AG08395 (cell line): ENCODE data around the gene NUTM2D.
"Not testable (repeated sequence)": the region's sequence is repeated elsewhere in the genome, so short reads cannot be mapped to it uniquely, and the experiment has no call there.

ENCODE experiments used
- DNase-seq: peaks from one replicate; pipeline ENCODE4 v3.0.0; 2012; ENCODE audit warnings: mixed read lengths, low spot score

NUTM2D gene

GRCh38 chr10:87357444-87357843, at the start of gene NUTM2D:
NUTM2D (plus strand) TSS chr10:87357744; CDS start chr10:87358266, 522 bp downstream.
- not testable (repeated sequence) for DNase-seq

GRCh38 chr10:87308702-87309101, 48.8 kb upstream of the NUTM2D start:
- DNase-seq: not testable (repeated sequence)

GRCh38 chr10:87309657-87310056, 47.9 kb upstream of the NUTM2D start:
- not testable (repeated sequence) for DNase-seq

GRCh38 chr10:87311521-87311920, 46.0 kb upstream of the NUTM2D start:
- DNase-seq: not testable (repeated sequence)

GRCh38 chr10:87313649-87314359, 43.7 kb upstream of the NUTM2D start:
- not testable (repeated sequence) for DNase-seq

GRCh38 chr10:87314360-87314973, 43.1 kb upstream of the NUTM2D start:
- DNase-seq: not testable (repeated sequence)

GRCh38 chr10:87321505-87321904, 36.0 kb upstream of the NUTM2D start:
- not testable (repeated sequence) for DNase-seq

GRCh38 chr10:87324559-87324958, 33.0 kb upstream of the NUTM2D start:
- DNase-seq: not testable (repeated sequence)

GRCh38 chr10:87327958-87328357, 29.6 kb upstream of the NUTM2D start:
- DNase-seq: not testable (repeated sequence)

GRCh38 chr10:87329131-87329530, 28.4 kb upstream of the NUTM2D start:
- not testable (repeated sequence) for DNase-seq

GRCh38 chr10:87332687-87333086, 24.9 kb upstream of the NUTM2D start:
- not testable (repeated sequence) for DNase-seq

- DNase-seq: not testable (repeated sequence)
Observed at GRCh38 chr10:87340411-87340810, 17.1 kb upstream of the NUTM2D start.

GRCh38 chr10:87341546-87342142, 15.9 kb upstream of the NUTM2D start:
- DNase-seq: not testable (repeated sequence)

GRCh38 chr10:87342249-87342710, 15.3 kb upstream of the NUTM2D start:
- peak; percentile 62 for DNase-seq

- not testable (repeated sequence) for DNase-seq
Observed at GRCh38 chr10:87342711-87343258, 14.8 kb upstream of the NUTM2D start.

- DNase-seq: not testable (repeated sequence)
Observed at GRCh38 chr10:87345743-87346142, 11.8 kb upstream of the NUTM2D start.

- not testable (repeated sequence) for DNase-seq
Observed at GRCh38 chr10:87350161-87350560, 7.4 kb upstream of the NUTM2D start.

- DNase-seq: not testable (repeated sequence)
Observed at GRCh38 chr10:87352825-87353224, 4.7 kb upstream of the NUTM2D start.

GRCh38 chr10:87355110-87355509, 2.4 kb upstream of the NUTM2D start:
- not testable (repeated sequence) for DNase-seq

GRCh38 chr10:87358159-87358558, 615 bp downstream of the NUTM2D start:
- DNase-seq: not testable (repeated sequence)

GRCh38 chr10:87369514-87370112, 12.1 kb downstream of the NUTM2D start:
- DNase-seq: not testable (repeated sequence)

- DNase-seq: peak; percentile 1
Observed at GRCh38 chr10:87374091-87374490, 16.5 kb downstream of the NUTM2D start.
